HG03439 (cell line): ENCODE measurements around the gene DDX27.
"Not testable (repeated sequence)": the region's sequence is repeated elsewhere in the genome, so short reads cannot be mapped to it uniquely, and the experiment has no call there.

ENCODE experiments used
- ATAC-seq: cut with Tn5 transposase; IDR thresholded peaks from one replicate; pipeline ENCODE4 v1.9.1; 2021; ENCODE audit warnings: mild to moderate bottlenecking, moderate library complexity; ENCODE audit not compliant: unreplicated experiment

The DDX27 gene

GRCh38 chr20:49219091-49219923, at the start of gene DDX27:
Gene DDX27, plus strand, starts transcription at chr20:49219416. Its CDS starts 33 bp downstream, at chr20:49219449.
- ATAC-seq = peak; percentile 95

GRCh38 chr20:49169547-49169946, 49.7 kb upstream of the DDX27 start:
- no peak for ATAC-seq

GRCh38 chr20:49170714-49171113, 48.5 kb upstream of the DDX27 start:
- no peak for ATAC-seq

- ATAC-seq = no peak
These were observed 47.3 kb upstream of the DDX27 start for GRCh38 chr20:49171909-49172308.

GRCh38 chr20:49172413-49172812, 46.8 kb upstream of the DDX27 start:
- ATAC-seq = no peak

- no peak for ATAC-seq
These were observed 45.0 kb upstream of the DDX27 start for GRCh38 chr20:49174183-49174582.

GRCh38 chr20:49179368-49180277, 39.6 kb upstream of the DDX27 start:
- ATAC-seq = no peak

GRCh38 chr20:49181265-49181877, 37.8 kb upstream of the DDX27 start:
- ATAC-seq = no peak

GRCh38 chr20:49183444-49183843, 35.8 kb upstream of the DDX27 start:
- no peak for ATAC-seq

- not testable (repeated sequence) for ATAC-seq
These were observed 35.1 kb upstream of the DDX27 start for GRCh38 chr20:49184084-49184501.

- ATAC-seq = no peak
These were observed 34.5 kb upstream of the DDX27 start for GRCh38 chr20:49184691-49185070.

GRCh38 chr20:49185071-49185761, 34.0 kb upstream of the DDX27 start:
- ATAC-seq = no peak

- no peak for ATAC-seq
These were observed 32.5 kb upstream of the DDX27 start for GRCh38 chr20:49186535-49187329.

GRCh38 chr20:49187330-49187850, 31.8 kb upstream of the DDX27 start:
- ATAC-seq = peak; percentile 15

GRCh38 chr20:49187851-49188641, 31.2 kb upstream of the DDX27 start, which contains the start of gene STAU1:
Gene STAU1, minus strand, starts transcription at chr20:49188334. Its CDS starts 22,133 bp downstream, at chr20:49166201.
- peak; percentile 81 for ATAC-seq

GRCh38 chr20:49192944-49193518, 26.2 kb upstream of the DDX27 start:
- ATAC-seq = not testable (repeated sequence)

GRCh38 chr20:49199729-49200293, 19.4 kb upstream of the DDX27 start:
- no peak for ATAC-seq

- ATAC-seq = no peak
These were observed 16.2 kb upstream of the DDX27 start for GRCh38 chr20:49203011-49203410.
